CD4-positive, alpha-beta T cell (primary cell): ENCODE measurements around the gene ANKK1. TPM values are rescaled to one million over a fixed set of nuclear protein-coding genes. Genes with fewer than 3 reads are reported as not detected.

Source experiments
- ATAC-seq: fragments of 200-7000 bp; cut with Tn5 transposase; one replicate; pipeline ENCODE4 v1.10.0; 2022; ENCODE audit warnings: mild to moderate bottlenecking; ENCODE audit not compliant: poor library complexity
- CTCF ChIA-PET: fragments of 350-600 bp; sonication (Branson Sonifier 250); formaldehyde crosslinking; loops from one replicate; lab custom pipeline; 2021; ENCODE audit warnings: antibody characterized with exemption, inconsistent platforms; lab: Charles Lee
- POLR2A ChIA-PET: fragments of 350-600 bp; sonication (Branson Sonifier 250); formaldehyde crosslinking; loops from one replicate; lab custom pipeline; 2021; ENCODE audit warnings: antibody characterized with exemption, inconsistent platforms; lab: Charles Lee
- DNase-seq, 14 experiments: peaks; one replicate each; pipeline ENCODE4 v3.0.0-alpha.2; 2013 to 2020; ENCODE audit warnings: mixed read lengths in 2 of 14
- H3K27ac ChIP-seq, 2 donors: one replicate each; pipeline versions ENCODE4 v1.5.1 to v1.7.0; 2013; ENCODE audit warnings: low read length in 2 of 2, low read depth in 1 of 2, mild to moderate bottlenecking in 1 of 2
- H3K27me3 ChIP-seq, 2 experiments: 1 replicate in 1 of 2; 2 replicates in 1 of 2; pipeline versions ENCODE4 v1.6.1 to v1.7.0; 2013; ENCODE audit warnings: low read length in 2 of 2, control low read depth in 1 of 2, mild to moderate bottlenecking in 1 of 2, moderate library complexity in 1 of 2; ENCODE audit not compliant: insufficient read depth in 2 of 2, control insufficient read depth in 1 of 2
- H3K36me3 ChIP-seq: one replicate; pipeline ENCODE4 v1.6.1; 2013; ENCODE audit warnings: low read length, control low read depth; ENCODE audit not compliant: insufficient read depth
- H3K4me1 ChIP-seq: one replicate; pipeline ENCODE4 v1.6.1; 2013; ENCODE audit warnings: low read length, control low read depth; ENCODE audit not compliant: insufficient read depth
- H3K4me3 ChIP-seq: one replicate; pipeline ENCODE4 v1.5.1; 2013; ENCODE audit warnings: mild to moderate bottlenecking, low read length, moderate library complexity
- H3K9me3 ChIP-seq, 2 experiments: 1 replicate in 1 of 2; 2 replicates in 1 of 2; pipeline versions ENCODE4 v1.6.1 to v1.7.0; 2013; ENCODE audit warnings: low read length in 2 of 2, mild to moderate bottlenecking in 2 of 2, control low read depth in 1 of 2, moderate library complexity in 1 of 2; ENCODE audit not compliant: control insufficient read depth in 1 of 2, insufficient read depth in 1 of 2
- H3K27ac Mint-ChIP-seq: one replicate; pipeline ENCODE4 v1.8.0; 2020; ENCODE audit warnings: mixed read lengths
- H3K27me3 Mint-ChIP-seq: one replicate; pipeline ENCODE4 v1.8.0; 2021; ENCODE audit warnings: mixed read lengths
- H3K36me3 Mint-ChIP-seq: one replicate; pipeline ENCODE4 v1.8.0; 2021; ENCODE audit warnings: low read depth, mixed read lengths
- H3K4me1 Mint-ChIP-seq: one replicate; pipeline ENCODE4 v1.8.0; 2021; ENCODE audit warnings: low read depth, mixed read lengths
- H3K4me3 Mint-ChIP-seq: one replicate; pipeline ENCODE4 v1.8.0; 2020; ENCODE audit warnings: mild to moderate bottlenecking, mixed read lengths
- H3K9me3 Mint-ChIP-seq: one replicate; pipeline ENCODE4 v1.8.0; 2020; ENCODE audit warnings: mixed read lengths
- intact Hi-C, 2 experiments: fragments of 100-400 bp; cut with DNase I in 1 of 2; cut with micrococcal nuclease in 1 of 2; formaldehyde crosslinking; loops; one replicate each; pipeline versions ENCODE4 v1.15.1 to v1.9.0; 2023 to 2025; cut with DNase I, micrococcal nuclease
- total RNA-seq, 174 experiments: library from RNA in 2 of 174; stranded (reverse) in 2 of 174; gene quantifications; one replicate each; pipeline ENCODE4 v1.2.3 and lab custom pipeline; 2021 to 2026
- TF ChIP-seq, protein P1 (sequence below): fragments of 200-600 bp; IDR thresholded peaks from one replicate; pipeline ENCODE4 v1.8.0; 2022; ENCODE audit warnings: antibody characterized with exemption, mild to moderate bottlenecking

The ANKK1 gene
- total RNA-seq, 2 experiments from 2014 or later: 1.2 to 1.6 TPM

DNA sequence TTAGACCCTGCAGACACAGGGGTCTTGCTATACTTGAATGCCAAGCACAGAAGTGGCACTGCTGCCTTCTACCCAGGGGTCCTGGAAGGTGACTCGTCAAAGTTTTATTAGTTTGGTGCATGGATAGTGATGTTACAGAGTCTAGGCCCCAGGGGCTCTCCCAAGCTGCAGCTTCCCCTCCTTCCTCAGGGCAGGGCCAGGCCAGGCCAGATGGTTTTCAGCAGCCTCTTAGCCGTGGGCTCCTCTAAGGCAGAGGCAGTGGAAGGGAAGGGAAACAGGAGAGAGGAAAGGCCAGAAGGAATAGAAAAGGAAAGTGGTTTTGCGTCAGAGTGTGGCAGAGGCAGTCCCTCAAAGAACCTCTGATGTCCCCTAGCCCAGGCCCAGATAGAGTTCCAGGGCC lies 21.9 kb downstream of the ANKK1 start:
- ATAC-seq (no peak), DNase-seq (no peak)
- H3K36me3 Mint-ChIP-seq: no peaks in the 10 kb centered on the region
- H3K36me3 ChIP-seq: no peaks in the 10 kb centered on the region
- no peak overlapping the region for H3K4me3 ChIP-seq
- ChIA-PET POLR2A (no interaction called here), CTCF (no interaction called here)
- H3K27me3 ChIP-seq: peaks cover 0 to 3% of the 10 kb centered on the region in 2 experiments
- H3K27ac ChIP-seq: no peak overlapping the region
- H3K9me3 ChIP-seq: no peaks in the 10 kb centered on the region
- no peak overlapping the region for H3K27ac Mint-ChIP-seq
- H3K9me3 Mint-ChIP-seq: no peaks in the 10 kb centered on the region
- no peaks in the 10 kb centered on the region for H3K27me3 Mint-ChIP-seq
- intact Hi-C loops: no loop called here
- H3K4me1 ChIP-seq: no peaks in the 10 kb centered on the region
- H3K4me1 Mint-ChIP-seq: no peaks in the 10 kb centered on the region
- TF ChIP-seq, protein P1, sequence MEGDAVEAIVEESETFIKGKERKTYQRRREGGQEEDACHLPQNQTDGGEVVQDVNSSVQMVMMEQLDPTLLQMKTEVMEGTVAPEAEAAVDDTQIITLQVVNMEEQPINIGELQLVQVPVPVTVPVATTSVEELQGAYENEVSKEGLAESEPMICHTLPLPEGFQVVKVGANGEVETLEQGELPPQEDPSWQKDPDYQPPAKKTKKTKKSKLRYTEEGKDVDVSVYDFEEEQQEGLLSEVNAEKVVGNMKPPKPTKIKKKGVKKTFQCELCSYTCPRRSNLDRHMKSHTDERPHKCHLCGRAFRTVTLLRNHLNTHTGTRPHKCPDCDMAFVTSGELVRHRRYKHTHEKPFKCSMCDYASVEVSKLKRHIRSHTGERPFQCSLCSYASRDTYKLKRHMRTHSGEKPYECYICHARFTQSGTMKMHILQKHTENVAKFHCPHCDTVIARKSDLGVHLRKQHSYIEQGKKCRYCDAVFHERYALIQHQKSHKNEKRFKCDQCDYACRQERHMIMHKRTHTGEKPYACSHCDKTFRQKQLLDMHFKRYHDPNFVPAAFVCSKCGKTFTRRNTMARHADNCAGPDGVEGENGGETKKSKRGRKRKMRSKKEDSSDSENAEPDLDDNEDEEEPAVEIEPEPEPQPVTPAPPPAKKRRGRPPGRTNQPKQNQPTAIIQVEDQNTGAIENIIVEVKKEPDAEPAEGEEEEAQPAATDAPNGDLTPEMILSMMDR: no peak
- H3K4me3 Mint-ChIP-seq: no peak overlapping the region

DNA sequence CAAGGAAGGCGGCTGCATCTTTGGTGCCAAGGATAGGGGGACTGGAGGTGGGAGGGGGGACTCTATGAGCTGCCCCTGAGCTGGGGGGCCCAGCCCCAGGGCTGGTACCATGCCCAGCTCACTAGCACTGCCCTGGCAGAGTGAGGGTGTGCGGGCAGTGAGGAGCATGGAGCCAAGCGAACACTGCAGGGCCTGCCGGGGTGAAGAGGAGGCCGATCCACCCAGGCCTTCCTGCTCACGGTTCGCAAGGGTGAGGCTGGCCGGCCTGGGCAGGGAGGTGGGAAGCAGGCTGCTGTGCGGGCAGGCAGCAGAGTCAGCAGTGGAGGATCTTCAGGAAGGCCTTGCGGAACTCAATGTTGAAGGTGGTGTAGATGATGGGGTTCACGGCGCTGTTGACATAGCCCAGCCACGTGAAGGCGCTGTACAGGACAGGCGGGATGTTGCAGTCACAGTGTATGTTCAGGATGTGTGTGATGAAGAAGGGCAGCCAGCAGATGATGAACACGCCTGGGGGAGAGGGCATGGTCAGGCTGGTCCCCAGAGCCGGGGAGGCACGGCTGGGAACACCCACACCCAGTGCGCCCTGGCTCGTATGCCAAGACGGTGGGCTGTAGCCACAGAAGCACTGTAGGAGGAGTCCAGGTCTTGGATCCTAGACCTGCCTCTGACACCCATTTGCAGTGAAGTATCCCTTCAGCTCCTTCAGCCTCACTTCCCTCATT lies 23.0 kb downstream of the ANKK1 start:
- intact Hi-C loops: no loop called here
- no peak overlapping the region for H3K27ac Mint-ChIP-seq
- DNase-seq: no peak
- Histone ChIP-seq H3K4me3 (no peak overlapping the region), H3K27me3 (peaks cover 0 to 3% of the 10 kb centered on the region in 2 experiments), H3K4me1 (no peaks in the 10 kb centered on the region), H3K36me3 (no peaks in the 10 kb centered on the region), H3K27ac (no peak overlapping the region), H3K9me3 (no peaks in the 10 kb centered on the region)
- H3K36me3 Mint-ChIP-seq: no peaks in the 10 kb centered on the region
- H3K9me3 Mint-ChIP-seq: no peaks in the 10 kb centered on the region
- no peak for ATAC-seq
- H3K27me3 Mint-ChIP-seq: peaks cover 4% of the 10 kb centered on the region
- H3K4me3 Mint-ChIP-seq: no peak overlapping the region
- ChIA-PET POLR2A (no interaction called here), CTCF (no interaction called here)
- no peaks in the 10 kb centered on the region for H3K4me1 Mint-ChIP-seq
- TF ChIP-seq, protein P1: no peak

DNA sequence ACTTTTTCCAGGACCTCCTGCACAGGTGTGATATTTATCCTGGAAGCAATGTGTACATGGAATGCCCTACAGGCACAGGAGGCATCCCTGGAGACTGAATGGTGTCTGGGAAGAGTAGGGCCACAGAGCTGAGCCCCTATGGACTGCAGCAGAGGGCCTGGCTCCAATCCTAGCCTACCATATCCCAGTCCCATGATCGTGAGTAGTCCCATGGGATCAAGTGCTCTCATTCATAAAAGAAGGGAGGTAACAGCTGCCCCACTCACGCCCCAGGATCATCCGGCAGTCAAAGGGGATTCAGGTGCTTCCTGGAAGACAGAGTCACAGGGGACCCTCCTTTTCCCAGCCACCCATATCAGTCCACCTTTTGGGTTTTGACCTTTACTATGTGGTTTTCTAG lies 24.0 kb downstream of the ANKK1 start:
- Mint-ChIP-seq H3K27me3 (peaks cover 6% of the 10 kb centered on the region), H3K36me3 (no peaks in the 10 kb centered on the region), H3K4me3 (no peak overlapping the region), H3K27ac (no peak overlapping the region), H3K4me1 (no peaks in the 10 kb centered on the region), H3K9me3 (no peaks in the 10 kb centered on the region)
- Histone ChIP-seq H3K4me1 (no peaks in the 10 kb centered on the region), H3K36me3 (no peaks in the 10 kb centered on the region), H3K27me3 (peaks cover 0 to 3% of the 10 kb centered on the region in 2 experiments), H3K27ac (no peak overlapping the region), H3K4me3 (no peak overlapping the region), H3K9me3 (no peaks in the 10 kb centered on the region)
- no peak for DNase-seq
- ChIA-PET POLR2A (no interaction called here), CTCF (no interaction called here)
- no peak for ATAC-seq
- TF ChIP-seq, protein P1: no peak
- intact Hi-C loops: no loop called here
